HL-60/S4 treated with phorbol 12-myristate 13-acetate at 8.2 ng/mL for 4 days and 3 days (cell line): ENCODE results near the gene RPTOR.

Source experiments
- in situ Hi-C: fragments of 300-500 bp; cut with MboI; formaldehyde crosslinking; loops from 2 replicates; pipeline ENCODE4 v1.15.0; 2022; ENCODE audit warnings: low sequenced_read_pairs

Gene RPTOR

GRCh38 chr17:80882323-80882722 lies 337.7 kb downstream of the RPTOR start:
- in situ Hi-C loops: no loop called here

- in situ Hi-C loops: no loop called here
Measured at GRCh38 chr17:80882926-80883685, 338.5 kb downstream of the RPTOR start.

- in situ Hi-C loops: no loop called here
Measured at GRCh38 chr17:80883831-80884735, 339.4 kb downstream of the RPTOR start.

GRCh38 chr17:80884811-80885210 lies 340.2 kb downstream of the RPTOR start:
- in situ Hi-C loops: no loop called here

GRCh38 chr17:80885947-80886582 lies 341.4 kb downstream of the RPTOR start:
- in situ Hi-C loops: no loop called here

GRCh38 chr17:80886641-80887573 lies 342.3 kb downstream of the RPTOR start:
- in situ Hi-C loops: no loop called here

GRCh38 chr17:80887639-80888175 lies 343.1 kb downstream of the RPTOR start:
- in situ Hi-C loops: no loop called here

GRCh38 chr17:80888276-80889160 lies 343.9 kb downstream of the RPTOR start:
- in situ Hi-C loops: no loop called here

GRCh38 chr17:80889231-80890195 lies 344.9 kb downstream of the RPTOR start:
- in situ Hi-C loops: no loop called here

GRCh38 chr17:80890196-80890920 lies 345.7 kb downstream of the RPTOR start:
- in situ Hi-C loops: no loop called here

GRCh38 chr17:80890921-80891396 lies 346.3 kb downstream of the RPTOR start:
- in situ Hi-C loops: no loop called here

- in situ Hi-C loops: no loop called here
Measured at GRCh38 chr17:80891397-80892018, 346.9 kb downstream of the RPTOR start.

GRCh38 chr17:80892019-80892855 lies 347.6 kb downstream of the RPTOR start:
- in situ Hi-C loops: no loop called here

- in situ Hi-C loops: no loop called here
Measured at GRCh38 chr17:80892900-80893603, 348.4 kb downstream of the RPTOR start.
